GM18505 (cell line): ENCODE data around the gene IGFBP2.

Experiments used
- ATAC-seq: cut with Tn5 transposase; IDR thresholded peaks from one replicate; pipeline ENCODE4 v1.9.1; 2021; ENCODE audit not compliant: unreplicated experiment
- POLR2A ChIP-seq: IDR thresholded peaks from 4 replicates; pipeline ENCODE4 v1.6.1; 2011; ENCODE audit warnings: borderline replicate concordance; ENCODE audit not compliant: insufficient read depth, insufficient read length; ENCODE audit errors: extremely low read depth

IGFBP2 gene

DNA sequence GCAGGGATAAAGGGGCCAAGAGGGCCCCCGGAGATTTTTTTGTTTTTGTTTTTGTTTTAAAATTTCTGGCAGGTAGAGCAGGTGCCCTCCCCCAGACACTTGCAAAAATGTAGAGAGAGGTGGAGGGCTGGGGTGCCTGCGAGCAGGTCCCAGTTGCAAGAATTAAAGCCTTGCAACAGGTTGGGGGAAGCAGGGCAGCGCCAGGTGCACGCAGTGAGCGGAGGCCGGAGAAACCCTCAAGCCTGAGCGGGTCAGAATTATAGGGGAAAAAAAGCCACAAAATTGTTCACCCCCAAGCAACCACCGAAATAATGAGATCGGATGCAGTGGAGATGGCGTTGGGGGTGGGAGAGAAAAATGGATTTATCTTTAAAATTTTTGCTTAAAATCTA lies 61.6 kb downstream of the IGFBP2 start:
- ATAC-seq: no peak
- TF ChIP-seq POLR2A: no peak

- ATAC-seq: no peak
- no peak for TF ChIP-seq POLR2A
Observed at GRCh38 chr2:216695401-216695821, 62.2 kb downstream of the IGFBP2 start, which contains the start of gene IGFBP5. TSS of gene IGFBP5 (minus strand) at chr2:216695549. CDS start at chr2:216694775, 774 bp downstream.

GRCh38 chr2:216696321-216696720 lies 63.1 kb downstream of the IGFBP2 start:
- no peak for TF ChIP-seq POLR2A
- no peak for ATAC-seq

- no peak for TF ChIP-seq POLR2A
- no peak for ATAC-seq
Observed at GRCh38 chr2:216696751-216697560, 63.7 kb downstream of the IGFBP2 start.

GRCh38 chr2:216698293-216698692 lies 65.1 kb downstream of the IGFBP2 start:
- ATAC-seq: no peak
- TF ChIP-seq POLR2A: no peak

DNA sequence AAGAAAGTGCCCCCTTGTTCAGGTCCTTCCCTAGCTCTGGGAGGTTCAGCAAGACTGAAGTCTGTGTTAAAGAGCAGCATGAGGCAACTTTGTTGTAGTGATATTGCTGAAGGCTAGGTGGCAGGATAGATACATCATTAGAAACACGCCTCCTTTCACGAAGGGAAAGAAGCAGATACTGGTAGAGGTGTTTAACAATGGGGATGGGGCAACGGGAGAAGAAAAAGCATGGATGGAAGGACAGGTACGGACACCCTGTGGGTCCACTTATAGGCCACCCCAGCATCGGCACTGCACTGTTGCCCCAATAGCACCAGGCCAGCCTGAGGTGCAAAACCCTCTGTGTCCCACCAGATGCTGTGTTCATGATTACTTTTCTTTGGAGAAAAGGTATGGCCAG lies 65.7 kb downstream of the IGFBP2 start:
- no peak for TF ChIP-seq POLR2A
- ATAC-seq: peak; percentile 61

DNA sequence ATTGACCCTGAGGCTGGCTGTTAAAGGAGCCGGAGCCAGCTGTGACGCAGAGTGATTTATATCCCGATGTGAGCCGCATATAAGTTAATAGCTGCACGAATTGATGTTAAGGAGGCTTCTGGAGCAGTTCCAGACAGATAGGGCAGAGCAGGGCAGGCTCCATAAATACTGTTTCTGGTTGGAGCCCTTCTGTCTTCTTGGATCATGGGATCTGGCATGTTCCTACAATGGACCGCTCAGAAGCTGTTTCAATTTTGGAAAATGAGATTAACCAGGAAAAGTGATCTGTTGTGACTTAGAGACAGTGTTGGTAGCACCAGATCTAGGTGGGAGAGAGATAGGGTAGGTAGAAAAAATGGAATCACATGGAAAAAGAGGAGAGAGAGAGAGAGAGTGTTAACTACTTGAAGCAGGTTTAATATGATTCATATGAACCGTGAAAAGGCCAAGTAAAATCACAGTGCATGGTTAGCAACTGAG lies 66.9 kb downstream of the IGFBP2 start:
- no peak for ATAC-seq
- TF ChIP-seq POLR2A: no peak

DNA sequence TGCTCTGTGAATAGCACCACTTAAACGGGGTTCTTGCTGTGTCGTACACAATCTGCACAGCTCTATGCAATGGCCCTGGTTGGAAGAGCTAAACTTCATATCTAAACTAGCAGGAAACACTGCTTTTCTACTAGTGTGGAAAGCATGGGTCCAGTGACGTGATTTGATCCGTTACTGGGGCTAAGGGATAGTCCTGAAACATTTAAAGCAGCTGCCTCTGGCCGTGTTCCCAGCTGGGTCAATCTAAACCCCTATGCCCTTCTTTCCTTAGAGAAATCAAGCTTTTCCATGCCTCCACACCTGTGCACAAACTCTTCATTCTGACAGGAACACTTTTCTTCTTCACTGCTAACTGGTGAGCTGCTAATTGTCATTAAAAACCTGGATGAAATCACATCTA lies 67.6 kb downstream of the IGFBP2 start:
- ATAC-seq: no peak
- TF ChIP-seq POLR2A: no peak

DNA sequence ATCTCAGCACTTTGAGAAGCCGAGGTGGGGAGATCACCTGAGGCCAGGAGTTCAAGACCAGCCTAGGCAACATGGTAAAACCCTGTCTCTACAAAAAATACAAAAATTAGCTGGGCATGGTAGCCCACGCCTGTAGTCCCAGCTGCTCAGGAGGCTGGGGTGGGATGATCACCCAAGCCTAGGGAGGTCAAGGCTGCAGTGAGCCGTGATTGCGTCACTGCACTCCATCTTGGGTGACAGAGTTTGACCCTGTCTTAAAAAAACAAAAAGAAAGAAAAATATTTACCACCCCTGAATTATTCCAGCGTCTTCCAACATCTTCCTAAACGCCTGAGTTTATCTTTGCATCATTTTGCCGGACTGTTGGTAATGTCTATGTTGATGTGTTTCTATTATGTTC lies 68.3 kb downstream of the IGFBP2 start:
- no peak for TF ChIP-seq POLR2A
- ATAC-seq: no peak

DNA sequence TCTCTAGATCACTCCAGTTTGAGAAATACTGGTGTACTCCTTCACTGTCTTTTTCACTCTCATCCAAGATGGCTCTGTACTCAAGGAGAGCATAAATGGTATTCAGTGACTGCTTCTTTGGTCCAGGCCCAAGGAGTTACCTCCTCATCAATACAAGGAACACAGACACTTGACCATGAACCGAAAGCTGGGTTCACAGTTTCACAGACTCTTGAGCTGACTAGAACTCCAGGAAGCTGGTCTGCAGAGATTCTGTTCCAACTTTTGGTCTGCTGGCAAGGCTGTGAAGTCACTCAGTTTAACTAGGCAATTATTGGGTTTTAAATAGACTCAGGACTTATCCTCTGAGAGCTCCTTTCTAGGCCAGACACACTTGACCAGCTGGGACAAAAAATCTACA lies 69.5 kb downstream of the IGFBP2 start:
- no peak for ATAC-seq
- no peak for TF ChIP-seq POLR2A

- ATAC-seq: no peak
- no peak for TF ChIP-seq POLR2A
Observed at GRCh38 chr2:216710551-216711301, 77.5 kb downstream of the IGFBP2 start.

- no peak for TF ChIP-seq POLR2A
- no peak for ATAC-seq
Observed at GRCh38 chr2:216711348-216711747, 78.1 kb downstream of the IGFBP2 start.

DNA sequence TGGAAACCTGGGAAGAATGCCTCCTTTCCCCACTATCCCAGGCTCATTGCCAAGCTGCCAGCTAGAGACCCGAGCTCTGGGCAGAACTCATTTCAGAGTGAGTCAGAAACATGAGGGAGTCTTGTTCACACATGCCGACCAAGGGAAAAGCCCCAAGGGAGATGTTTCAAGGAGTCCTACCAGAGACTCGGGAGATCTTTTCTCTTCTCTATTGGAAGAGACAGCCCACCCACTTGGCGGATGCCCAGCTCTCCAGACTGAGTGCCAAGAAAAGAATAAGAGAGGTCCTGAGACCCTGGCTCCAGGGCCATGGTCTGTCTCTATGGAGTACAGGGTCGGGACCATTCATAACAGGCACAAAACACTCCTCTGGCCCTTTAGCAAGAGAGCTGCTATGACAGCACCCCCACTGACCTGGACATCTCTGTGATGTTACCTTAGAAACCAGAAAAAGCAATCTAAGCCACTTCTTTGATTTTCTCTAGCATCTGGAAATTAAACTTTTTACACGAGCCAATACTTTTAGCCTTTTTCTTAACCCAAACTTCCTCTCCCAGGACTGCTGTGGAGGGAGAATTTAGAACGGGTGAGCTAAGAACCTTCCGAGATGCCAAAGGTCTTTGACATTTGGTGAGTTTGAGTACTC lies 80.6 kb downstream of the IGFBP2 start:
- TF ChIP-seq POLR2A: no peak
- no peak for ATAC-seq
